SU-DHL-6 (cell line): ENCODE measurements around the gene IFT20.

ENCODE experiments used
- EZH2phosphoT487 ChIP-seq: fragments of 200-600 bp; sonication (generic), shearing (Covaris generic); conservative IDR thresholded peaks from 2 replicates; pipeline ENCODE4 v1.6.1; 2018; ENCODE audit warnings: mild to moderate bottlenecking, antibody characterized with exemption, low read length, moderate library complexity, mixed read lengths
- TF ChIP-seq, protein P1 (sequence below): fragments of 200-600 bp; sonication (generic); IDR thresholded peaks from one replicate; pipeline ENCODE4 v1.5.1; 2017; ENCODE audit warnings: antibody characterized with exemption, mild to moderate bottlenecking, low read length, moderate library complexity; ENCODE audit not compliant: insufficient read depth, poor library complexity, severe bottlenecking

- TF ChIP-seq, protein P1, sequence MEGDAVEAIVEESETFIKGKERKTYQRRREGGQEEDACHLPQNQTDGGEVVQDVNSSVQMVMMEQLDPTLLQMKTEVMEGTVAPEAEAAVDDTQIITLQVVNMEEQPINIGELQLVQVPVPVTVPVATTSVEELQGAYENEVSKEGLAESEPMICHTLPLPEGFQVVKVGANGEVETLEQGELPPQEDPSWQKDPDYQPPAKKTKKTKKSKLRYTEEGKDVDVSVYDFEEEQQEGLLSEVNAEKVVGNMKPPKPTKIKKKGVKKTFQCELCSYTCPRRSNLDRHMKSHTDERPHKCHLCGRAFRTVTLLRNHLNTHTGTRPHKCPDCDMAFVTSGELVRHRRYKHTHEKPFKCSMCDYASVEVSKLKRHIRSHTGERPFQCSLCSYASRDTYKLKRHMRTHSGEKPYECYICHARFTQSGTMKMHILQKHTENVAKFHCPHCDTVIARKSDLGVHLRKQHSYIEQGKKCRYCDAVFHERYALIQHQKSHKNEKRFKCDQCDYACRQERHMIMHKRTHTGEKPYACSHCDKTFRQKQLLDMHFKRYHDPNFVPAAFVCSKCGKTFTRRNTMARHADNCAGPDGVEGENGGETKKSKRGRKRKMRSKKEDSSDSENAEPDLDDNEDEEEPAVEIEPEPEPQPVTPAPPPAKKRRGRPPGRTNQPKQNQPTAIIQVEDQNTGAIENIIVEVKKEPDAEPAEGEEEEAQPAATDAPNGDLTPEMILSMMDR = no peak
- TF ChIP-seq EZH2phosphoT487 = no peak
These were observed 28.7 kb upstream of the IFT20 start for GRCh38 chr17:28363776-28364650.
